HepG2 (cell line): ENCODE data around the gene BET1L. TPM values are rescaled to one million over a fixed set of nuclear protein-coding genes. Genes with fewer than 3 reads are reported as not detected.

ENCODE experiments used
- ATAC-seq: fragments of 200-7000 bp; cut with Tn5 transposase; 3 replicates; pipeline ENCODE4 v1.9.1; 2020; ENCODE audit warnings: mild to moderate bottlenecking, moderate library complexity
- BruUV-seq: library from RNA; stranded (reverse); fragments of 400-500 nt; replicated peaks from 2 replicates; lab custom pipeline; 2021; lab: Mats Ljungman, UMichigan
- CTCF ChIA-PET: fragments of 300-600 bp; formaldehyde crosslinking; extraction: SDS; loops from one replicate; lab custom pipeline; 2021; ENCODE audit warnings: low total read pairs, inconsistent platforms, low intra/inter-chr PET ratio; lab: Yijun Ruan, JAX
- POLR2A ChIA-PET: fragments of 350-600 bp; sonication (Branson Sonifier 250); formaldehyde crosslinking; loops from one replicate; lab custom pipeline; 2020; ENCODE audit warnings: antibody characterized with exemption, inconsistent platforms; lab: Yijun Ruan, JAX
- DNase-seq: peaks from one replicate; pipeline ENCODE4 v3.0.0-alpha.2; 2015; ENCODE audit warnings: low spot score
- FAIRE-seq: peaks from 3 replicates; lab custom pipeline; 2011; peaks lifted over from hg19 to GRCh38; lab: Jason Lieb, UNC
- H2AFZ ChIP-seq: one replicate; pipeline ENCODE4 v1.6.1; 2011; ENCODE audit warnings: low read length, inconsistent platforms
- H3K27ac ChIP-seq: fragments of 300-600 bp; 3 replicates; pipeline ENCODE4 v1.8.0; 2011; ENCODE audit warnings: mixed run types, mild to moderate bottlenecking, mixed read lengths, low read length, inconsistent platforms; ENCODE audit not compliant: insufficient read depth; ENCODE audit errors: extremely low read length
- H3K27me3 ChIP-seq, 2 experiments: fragments of 200-600 bp in 1 of 2; 2 replicates in 1 of 2; 3 replicates in 1 of 2; pipeline versions ENCODE4 v1.6.0 to v1.8.0; 2011; ENCODE audit warnings: low read length in 2 of 2, mild to moderate bottlenecking in 2 of 2, moderate library complexity in 2 of 2, inconsistent platforms in 1 of 2; ENCODE audit not compliant: insufficient read depth in 2 of 2, control insufficient read depth in 1 of 2
- H3K36me3 ChIP-seq, 2 experiments: fragments of 200-600 bp in 1 of 2; replicated peaks in 1 of 2; 2 replicates in 1 of 2; 3 replicates in 1 of 2; pipeline versions ENCODE4 v1.5.1 to v1.8.0; 2011; ENCODE audit warnings: low read length in 2 of 2, inconsistent platforms in 1 of 2; ENCODE audit not compliant: insufficient read depth in 2 of 2, control insufficient read depth in 1 of 2
- H3K4me1 ChIP-seq: 2 replicates; pipeline ENCODE4 v1.5.1; 2012; ENCODE audit warnings: low read length, inconsistent platforms; ENCODE audit not compliant: insufficient read depth
- H3K4me2 ChIP-seq: 2 replicates; pipeline ENCODE4 v1.6.0; 2011; ENCODE audit warnings: low read depth, low read length, inconsistent platforms
- H3K4me3 ChIP-seq, 3 experiments: fragments of 200-600 bp in 1 of 3; sonication (generic), shearing (Covaris generic) in 1 of 3; replicated peaks in 1 of 3; 2 replicates each; pipeline ENCODE4 v1.5.1; 2011 to 2016; ENCODE audit warnings: low read length in 3 of 3, inconsistent platforms in 2 of 3, low read depth in 2 of 3, mild to moderate bottlenecking in 2 of 3, control low read depth in 1 of 3, mixed read lengths in 1 of 3; ENCODE audit not compliant: insufficient read depth in 1 of 3
- H3K79me2 ChIP-seq: one replicate; pipeline ENCODE4 v1.6.1; 2011; ENCODE audit warnings: low read length, inconsistent platforms; ENCODE audit not compliant: insufficient read depth
- H3K9ac ChIP-seq: 2 replicates; pipeline ENCODE4 v1.6.0; 2011; ENCODE audit warnings: mild to moderate bottlenecking, low read depth, low read length, inconsistent platforms; ENCODE audit not compliant: insufficient read depth
- H3K9me3 ChIP-seq: 2 replicates; pipeline ENCODE4 v1.5.1; 2012; ENCODE audit warnings: mild to moderate bottlenecking, low read length
- H4K20me1 ChIP-seq: 2 replicates; pipeline ENCODE4 v1.6.0; 2011; ENCODE audit warnings: inconsistent platforms, mild to moderate bottlenecking, low read length, moderate library complexity; ENCODE audit not compliant: insufficient read depth
- CEBPG ChIP-seq: IDR thresholded peaks from 2 replicates; pipeline ENCODE4 v1.6.1; 2016
- MXD4 ChIP-seq: IDR thresholded peaks from 2 replicates; pipeline ENCODE4 v1.6.1; 2016; ENCODE audit warnings: mild to moderate bottlenecking, missing biosample characterization, missing genetic modification reagents
- RAD51 ChIP-seq: fragments of 450-650 bp; IDR thresholded peaks from 2 replicates; pipeline ENCODE4 v1.6.1; 2016; ENCODE audit warnings: borderline replicate concordance
- RBM22 ChIP-seq: fragments of 200-400 bp; formaldehyde crosslinking; optimal IDR thresholded peaks from 2 replicates; pipeline ENCODE3; 2017; ENCODE audit warnings: mild to moderate bottlenecking, low read length, moderate library complexity
- ZBTB49 ChIP-seq: sonication (generic); formaldehyde crosslinking; IDR thresholded peaks from 2 replicates; pipeline ENCODE4 v1.4.0; 2020; ENCODE audit warnings: missing genetic modification reagents, borderline replicate concordance
- ZFP41 ChIP-seq: sonication (generic); formaldehyde crosslinking; IDR thresholded peaks from 2 replicates; pipeline ENCODE4 v1.4.0; 2020; ENCODE audit warnings: mild to moderate bottlenecking, missing genetic modification reagents, borderline replicate concordance
- ZNF160 ChIP-seq: sonication (generic); formaldehyde crosslinking; IDR thresholded peaks from 2 replicates; pipeline ENCODE4 v1.8.0; 2022; ENCODE audit warnings: mild to moderate bottlenecking, inconsistent platforms, missing genetic modification reagents
- ZNF567 ChIP-seq: sonication (generic); formaldehyde crosslinking; IDR thresholded peaks from 2 replicates; pipeline ENCODE4 v1.8.1; 2023; ENCODE audit warnings: mild to moderate bottlenecking, missing genetic modification reagents, borderline replicate concordance
- ZSCAN20 ChIP-seq: sonication (generic); formaldehyde crosslinking; IDR thresholded peaks from 2 replicates; pipeline ENCODE4 v1.4.0; 2020; ENCODE audit warnings: missing genetic modification reagents, mild to moderate bottlenecking, borderline replicate concordance
- WGBS: methylation state at CpG from one replicate; pipeline ENCODE4 v1.1.6; 2017; ENCODE audit warnings: low lambda C conversion rate; 5-methylcytosine and 5-hydroxymethylcytosine counted together
- in situ Hi-C: cut with HindIII; loops from 2 replicates; pipeline ENCODE4 v1.10.0; 2017; ENCODE audit warnings: low pct_unique_long_range_greater_than_20kb; ENCODE audit not compliant: extremely low pct_ligation_motif_present
- intact Hi-C: fragments of 100-400 bp; cut with micrococcal nuclease; formaldehyde crosslinking; loops from one replicate; pipeline ENCODE4 v1.10.0; 2022; ENCODE audit not compliant: unreplicated experiment
- polyA plus RNA-seq, 8 experiments: library from polyadenylated mRNA; depleted of rRNA in 3 of 8; stranded (reverse) in 7 of 8; unstranded in 1 of 8; fragments of >200 nt; fragmentation: Illumina TruSeq in 4 of 8; extraction: Trizol in 4 of 8; gene quantifications; 2 replicates each; pipeline versions ENCODE4 v1.2.1 to v1.2.3, GENCODE V29; 2011 to 2016; ENCODE audit warnings: low read depth in 4 of 8, missing spikeins in 1 of 8, mixed read lengths in 1 of 8; ENCODE audit not compliant: insufficient read depth in 1 of 8
- total RNA-seq, 5 experiments: library from RNA; depleted of rRNA; stranded (reverse); fragments of >200 nt; fragmentation: Illumina TruSeq; extraction: Trizol; gene quantifications; 2 replicates each; pipeline ENCODE4 v1.2.3, GENCODE V29; 2016; ENCODE audit warnings: low read depth in 1 of 5

The BET1L gene
- total and polyA plus RNA-seq, 2 of the 13 experiments (the other 11 are each of a cell fraction or from before 2014, with no cell fraction given) = 26.2 to 59.6 TPM

- H3K9ac ChIP-seq = peak overlapping the region; percentile 100; the same call in 1 of the 2 replicates
- CTCF ChIA-PET = no interaction called here
These were observed 3.1 kb upstream of the BET1L start for GRCh38 chr11:210122-210802.

More at GRCh38 chr11:210122-210802, 3.1 kb upstream of the BET1L start:
- Histone ChIP-seq H3K79me2 (peaks cover 45% of the 10 kb centered on the region), H3K4me2 (peak overlapping the region; percentile 85), H3K27me3 (no peaks in the 10 kb centered on the region; a peak in 1 of 5 replicates), H3K27ac (peak overlapping the region; percentile 18), H3K9me3 (no peaks in the 10 kb centered on the region), H3K4me1 (peaks cover 30% of the 10 kb centered on the region), H4K20me1 (peaks cover 7% of the 10 kb centered on the region; the same call in 1 of the 2 replicates)
- WGBS = 100% methylated on average over 4 of the region's 9 CpGs
- DNase-seq = no peak
- in situ Hi-C loops = no loop called here
- POLR2A ChIA-PET = interaction anchor here (1.1 kb wide), 1 partner anchor 146 kb away, joined by 4 read pairs; no protein-coding TSS in a partner anchor
- TF ChIP-seq ZNF160 (CRISPR knock-in tag) (no peak), ZFP41 (no peak), ZSCAN20 (no peak), ZBTB49 (CRISPR knock-in tag) (no peak), CEBPG (CRISPR knock-in tag) (no peak), RAD51 (no peak), RBM22 (no peak), MXD4 (CRISPR knock-in tag) (no peak), ZNF567 (CRISPR knock-in tag) (no peak)
- TF ChIP-seq, all 625 proteins: peak for 0
- intact Hi-C loops = no loop called here
- FAIRE-seq (no peak), ATAC-seq (no peak)
- peaks cover 35 to 58% of the 10 kb centered on the region in 2 experiments for H3K36me3 ChIP-seq
- H2AFZ ChIP-seq = no peak overlapping the region
- BruUV-seq = no TSS peak
- peak overlapping the region in 2 of 3 experiments; percentile 5 to 90; a peak in 2 of 6 replicates for H3K4me3 ChIP-seq
